Adipose tissue (tissue), 3 donors: ENCODE measurements around the gene POU2AF3. TPM values are rescaled to one million over a fixed set of nuclear protein-coding genes. Genes with fewer than 3 reads are reported as not detected.
"Not testable (repeated sequence)": the region's sequence is repeated elsewhere in the genome, so short reads cannot be mapped to it uniquely, and the experiment has no call there.

Experiments
- H3K27ac ChIP-seq: one replicate; pipeline ENCODE4 v1.5.1; 2013; ENCODE audit warnings: low read depth, low read length
- WGBS, 3 donors: extraction: QIAGEN DNeasy Blood & Tissue Kit; methylation state at CpG; one replicate each; pipeline ENCODE4 v1.1.7; 2013; 5-methylcytosine and 5-hydroxymethylcytosine counted together
- polyA plus RNA-seq, 3 donors: library from polyadenylated mRNA; stranded (reverse); fragments of 200-250 nt; gene quantifications; one replicate each; pipeline ENCODE4 v1.2.3, GENCODE V29; 2013
- donor health status: healthy with polysubstance abuse.
- donor health status: Bipolar disorder and iron deficiency.
- donor health status: healthy.

POU2AF3 gene
- polyA plus RNA-seq, 3 donors = 0.85 to 3.3 (median 1.5) TPM

- 95 to 96% (median 95%) methylated on average over 10 of the region's 10 CpGs for WGBS, 3 donors
Measured at GRCh38 chr11:111297696-111298095, 650 bp upstream of the POU2AF3 start.

DNA sequence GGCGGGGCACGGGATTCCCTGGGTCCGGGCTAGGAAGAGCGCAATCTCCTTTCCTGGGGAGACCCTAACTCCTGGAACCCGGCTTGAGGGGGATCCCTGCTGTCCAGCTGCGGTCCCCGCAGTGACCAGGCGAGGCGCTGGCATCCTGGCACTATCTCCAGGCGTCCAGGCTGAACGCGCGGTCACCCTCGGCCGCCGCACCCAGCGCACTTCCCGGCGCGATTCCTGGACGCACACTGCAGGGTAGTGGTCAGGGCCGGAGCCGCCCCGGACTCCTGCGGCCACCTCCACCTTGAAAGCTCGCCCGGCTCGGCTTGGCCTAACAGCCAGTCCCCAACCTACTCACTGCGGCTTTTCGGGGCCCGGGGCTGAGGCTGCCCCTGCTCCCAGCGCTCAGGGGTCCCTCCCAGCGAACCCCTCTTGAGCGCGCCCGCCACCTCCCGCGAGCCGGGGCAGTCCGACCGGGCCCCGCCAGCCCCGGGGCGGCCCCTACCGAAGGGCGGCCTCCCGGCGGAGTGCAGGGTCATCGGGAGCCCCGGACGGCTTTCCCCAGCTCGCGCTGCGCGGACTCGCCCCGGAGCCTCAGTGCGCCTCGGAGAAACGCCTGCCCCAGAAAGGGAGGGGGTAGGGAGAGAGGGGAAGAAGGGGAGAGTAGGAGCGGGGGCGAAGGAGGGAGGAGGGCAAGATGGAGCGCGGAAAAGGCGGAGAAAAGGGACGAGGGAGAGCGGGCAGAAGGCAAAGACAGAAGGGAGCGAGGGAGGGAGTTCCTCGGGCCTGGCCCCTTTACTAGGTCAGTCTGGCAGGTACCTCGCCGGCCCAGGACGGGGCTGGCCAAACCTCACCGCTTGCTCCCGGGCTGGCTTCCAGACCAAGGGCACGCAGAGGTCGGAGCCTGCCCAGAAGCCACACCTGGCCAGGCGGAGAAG is 1.0 kb downstream of the POU2AF3 start:
- WGBS, 3 donors = 0 to 2% (median 2%) methylated on average over 63 to 77 of the region's 77 CpGs
- H3K27ac ChIP-seq = no peak overlapping the region

More at GRCh38 chr11:111297696-111298095, 650 bp upstream of the POU2AF3 start:
- H3K27ac ChIP-seq = no peak overlapping the region

DNA sequence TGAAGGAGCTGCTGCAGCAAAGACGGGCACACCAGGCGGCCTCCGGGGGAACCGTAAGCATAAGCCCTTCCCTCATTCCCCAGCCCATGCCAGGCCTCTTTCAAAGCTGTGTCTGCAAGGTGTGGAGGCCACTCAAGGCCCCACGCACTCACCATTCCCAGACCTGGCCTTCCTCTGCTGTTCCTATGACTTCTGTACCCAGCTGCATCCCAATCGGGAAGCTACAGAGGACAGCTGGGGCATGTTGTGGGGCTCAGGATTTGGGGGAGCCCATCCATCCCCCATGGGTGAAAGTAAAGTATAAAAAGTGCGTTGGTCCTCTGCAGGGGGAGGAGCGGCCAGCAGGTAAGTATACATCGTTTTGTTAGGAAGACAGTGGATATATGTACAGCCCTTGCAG is 2.2 kb downstream of the POU2AF3 start:
- no peak overlapping the region for H3K27ac ChIP-seq
- 93 to 95% (median 94%) methylated on average over 9 of the region's 9 CpGs for WGBS, 3 donors

DNA sequence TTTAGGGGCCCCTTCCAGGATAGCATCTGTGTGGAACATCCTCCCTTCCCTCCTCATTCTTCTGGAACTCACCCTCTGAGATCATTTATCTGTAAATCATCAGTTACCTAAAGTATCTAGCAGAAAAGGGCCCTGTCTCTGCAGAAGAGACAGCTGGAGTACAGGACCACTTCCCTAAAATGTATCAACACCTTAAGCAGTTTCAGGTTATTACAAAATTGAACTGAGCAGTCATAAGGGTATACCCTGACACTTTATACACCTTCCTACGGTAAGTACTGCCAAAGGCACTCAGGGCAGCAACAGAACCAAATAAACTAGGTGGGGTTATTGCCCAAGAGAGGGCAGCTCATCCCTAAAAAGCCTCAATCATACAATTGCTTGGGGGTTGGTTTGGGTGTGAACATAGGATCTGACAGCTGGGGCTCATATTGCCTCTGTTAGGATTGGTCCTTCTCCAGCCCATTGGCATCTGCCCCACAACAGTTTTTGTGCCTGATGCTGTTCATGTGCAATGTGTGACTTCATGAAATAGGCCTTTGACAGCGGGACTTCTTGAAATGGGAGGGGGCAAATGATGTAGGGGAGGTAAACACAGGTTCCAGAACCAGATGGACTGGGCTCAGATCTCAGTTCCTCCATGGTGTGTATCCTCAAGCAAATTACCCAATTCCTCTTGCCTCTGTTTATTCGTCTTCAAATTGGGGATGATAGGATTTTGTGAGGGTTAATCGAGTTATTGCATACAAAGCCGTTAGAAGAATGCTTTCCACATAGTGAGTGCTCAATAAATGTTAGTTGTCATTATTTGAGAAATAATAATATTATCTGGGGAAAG is 2.9 kb downstream of the POU2AF3 start:
- 70 to 83% (median 73%) methylated on average over 5 of the region's 5 CpGs for WGBS, 3 donors
- H3K27ac ChIP-seq = no peak overlapping the region

DNA sequence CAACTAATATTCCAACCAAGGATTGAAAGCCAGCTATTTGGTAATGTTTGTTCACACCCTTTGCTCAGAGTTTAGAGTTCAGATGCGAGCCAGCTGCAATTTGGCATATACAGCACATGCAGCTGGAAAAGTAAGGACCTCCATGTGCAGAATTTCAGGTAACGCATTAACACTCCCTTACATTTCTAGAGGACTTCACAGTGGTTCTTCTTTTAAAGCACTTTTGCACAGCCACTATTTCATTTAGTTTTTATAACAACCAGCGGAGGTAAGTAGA is 3.4 kb downstream of the POU2AF3 start:
- no peak overlapping the region for H3K27ac ChIP-seq
- 51 to 85% (median 85%) methylated on average over 3 of the region's 3 CpGs for WGBS, 3 donors

DNA sequence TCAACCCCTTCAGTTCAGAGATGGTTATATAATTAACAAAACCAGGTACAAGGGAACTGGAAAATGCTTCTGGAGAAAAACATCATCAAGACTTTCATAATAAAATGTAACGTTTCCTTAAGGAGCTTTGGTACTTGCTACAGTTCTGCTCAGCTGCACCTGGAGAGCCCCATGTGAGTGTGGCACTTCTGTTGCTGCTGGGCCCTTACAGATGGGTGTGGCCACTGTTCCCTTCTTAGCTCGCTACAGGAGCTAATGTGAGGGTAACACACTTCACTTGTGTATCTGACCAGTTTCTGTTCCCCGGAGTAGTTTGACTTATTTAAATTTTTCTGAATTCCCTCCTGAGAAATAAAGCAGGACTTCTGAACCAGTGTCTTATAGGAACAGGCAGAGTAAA is 4.0 kb downstream of the POU2AF3 start:
- WGBS, 3 donors = 27 to 59% (median 58%) methylated on average over 3 of the region's 3 CpGs

DNA sequence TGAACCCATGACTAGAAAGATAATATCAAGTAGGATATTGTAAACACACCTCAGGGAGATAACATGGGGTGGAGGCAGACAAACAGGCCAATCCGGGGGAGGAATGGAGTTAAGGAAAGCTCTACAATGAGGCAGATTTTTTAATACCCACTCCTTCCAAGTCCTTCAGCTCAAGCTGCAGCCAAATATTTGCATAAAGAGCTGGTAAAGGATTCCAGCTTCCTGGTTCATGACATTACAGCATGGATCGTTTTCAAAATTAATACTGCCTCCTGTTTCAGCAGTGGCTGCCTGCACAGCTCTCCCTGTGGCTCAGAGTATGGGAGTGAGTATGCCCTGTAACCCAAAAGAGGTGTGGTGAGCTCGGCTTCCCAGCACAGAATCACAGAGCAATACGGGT is 5.1 kb downstream of the POU2AF3 start:
- no peak overlapping the region for H3K27ac ChIP-seq
- 17 to 47% (median 38%) methylated on average over 4 of the region's 4 CpGs for WGBS, 3 donors

More for the DNA sequence above, 4.0 kb downstream of the POU2AF3 start:
- no peak overlapping the region for H3K27ac ChIP-seq

GRCh38 chr11:111305162-111305802 is 6.9 kb downstream of the POU2AF3 start:
- 62 to 82% (median 76%) methylated on average over 5 of the region's 5 CpGs for WGBS, 3 donors

DNA sequence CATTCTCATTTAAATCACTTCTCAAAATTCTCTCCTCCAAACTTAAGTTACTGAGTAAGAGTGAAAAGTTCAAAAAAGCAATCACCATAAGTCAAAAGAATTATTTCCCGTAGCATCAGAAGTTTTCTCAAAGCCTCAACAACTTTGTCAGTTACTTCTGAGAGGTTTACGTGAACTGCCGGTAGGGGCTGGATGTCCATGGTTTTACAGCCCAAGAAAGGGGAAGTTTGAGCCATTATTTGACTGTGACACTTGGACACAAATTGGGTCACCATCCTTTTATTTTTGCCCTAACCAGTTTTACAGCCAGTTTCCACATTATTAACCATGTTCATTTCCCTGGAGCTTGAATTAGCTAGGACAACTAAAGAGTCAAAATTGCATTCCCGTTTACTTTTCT is 7.5 kb downstream of the POU2AF3 start:
- WGBS, 3 donors = 75 to 90% (median 78%) methylated on average over 4 of the region's 4 CpGs

More at GRCh38 chr11:111305162-111305802, 6.9 kb downstream of the POU2AF3 start:
- no peak overlapping the region for H3K27ac ChIP-seq

DNA sequence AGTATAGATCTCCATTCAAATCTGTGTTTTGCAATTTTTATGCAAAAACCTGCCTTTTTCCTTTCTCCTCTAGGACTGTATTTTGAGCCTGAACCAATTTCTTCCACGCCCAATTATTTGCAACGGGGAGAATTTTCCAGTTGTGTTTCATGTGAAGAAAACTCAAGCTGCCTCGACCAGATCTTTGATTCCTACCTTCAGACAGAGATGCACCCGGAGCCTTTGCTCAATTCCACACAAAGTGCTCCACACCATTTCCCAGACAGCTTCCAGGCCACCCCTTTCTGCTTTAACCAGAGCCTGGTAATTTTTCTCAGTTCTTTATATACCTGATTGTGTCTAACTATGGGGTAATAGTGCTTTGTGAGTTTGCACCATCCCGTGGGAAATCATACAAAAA is 8.0 kb downstream of the POU2AF3 start:
- WGBS, 3 donors = 84 to 90% (median 86%) methylated on average over 5 of the region's 5 CpGs
- H3K27ac ChIP-seq = no peak overlapping the region

More for the DNA sequence above, 7.5 kb downstream of the POU2AF3 start:
- no peak overlapping the region for H3K27ac ChIP-seq

- 79 to 81% (median 81%) methylated on average over 3 of the region's 3 CpGs for WGBS, 3 donors
- H3K27ac ChIP-seq = no peak overlapping the region
Measured at GRCh38 chr11:111307472-111308108, 9.2 kb downstream of the POU2AF3 start.

- H3K27ac ChIP-seq = no peak overlapping the region
- WGBS, 3 donors = 27 to 84% (median 81%) methylated on average over 7 of the region's 7 CpGs
Measured at GRCh38 chr11:111308140-111308539, 9.8 kb downstream of the POU2AF3 start.

- WGBS, 3 donors = 70 to 85% (median 79%) methylated on average over 5 of the region's 5 CpGs
- no peak overlapping the region for H3K27ac ChIP-seq
Measured at GRCh38 chr11:111309215-111309915, 11.0 kb downstream of the POU2AF3 start.

DNA sequence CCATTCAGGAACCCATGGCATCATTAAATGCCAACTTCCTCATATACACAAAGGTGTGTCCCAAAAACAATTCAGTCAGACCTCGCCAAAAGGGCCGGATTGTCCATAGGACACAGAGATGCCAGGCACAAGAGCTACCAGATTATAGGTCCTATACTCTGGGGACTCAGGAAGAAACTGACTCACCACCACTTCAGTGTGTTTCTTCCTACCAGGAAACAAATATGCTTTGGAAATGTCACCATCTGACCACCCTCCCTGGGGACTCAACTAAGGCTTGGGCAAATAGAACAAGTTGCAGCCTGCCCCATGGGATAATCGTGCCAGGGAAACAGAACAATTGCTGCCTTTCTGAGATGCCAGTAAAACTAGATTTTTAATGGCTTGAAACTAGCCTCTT is 11.7 kb downstream of the POU2AF3 start:
- H3K27ac ChIP-seq = no peak overlapping the region
- WGBS, 3 donors = 61 to 62% (median 62%) methylated on average over 3 of the region's 3 CpGs

GRCh38 chr11:111310723-111311122 is 12.4 kb downstream of the POU2AF3 start:
- H3K27ac ChIP-seq = no peak overlapping the region
- WGBS, 3 donors = 82 to 90% (median 83%) methylated on average over 6 of the region's 6 CpGs

DNA sequence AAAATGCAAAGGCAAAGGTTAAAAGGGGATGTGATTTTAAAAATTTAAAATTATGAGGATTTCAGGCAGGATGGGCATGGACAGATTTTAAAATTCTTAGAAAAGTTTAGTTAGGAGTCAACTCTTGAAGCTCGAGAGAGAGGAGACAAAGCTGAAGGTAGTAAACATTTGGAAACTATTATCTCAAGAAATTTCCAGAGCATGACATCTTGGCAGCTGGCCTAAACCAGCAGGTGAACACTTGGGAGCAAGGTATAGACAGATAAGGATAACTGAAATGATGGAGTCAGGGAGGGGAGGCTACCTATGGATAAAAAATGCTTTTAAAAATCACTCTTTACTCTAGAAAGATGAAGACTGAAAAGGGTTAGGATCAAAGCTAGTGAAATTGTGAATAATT is 13.7 kb downstream of the POU2AF3 start:
- H3K27ac ChIP-seq = no peak overlapping the region
- 36 to 84% (median 71%) methylated on average over 1 of the region's 1 CpG for WGBS, 3 donors

DNA sequence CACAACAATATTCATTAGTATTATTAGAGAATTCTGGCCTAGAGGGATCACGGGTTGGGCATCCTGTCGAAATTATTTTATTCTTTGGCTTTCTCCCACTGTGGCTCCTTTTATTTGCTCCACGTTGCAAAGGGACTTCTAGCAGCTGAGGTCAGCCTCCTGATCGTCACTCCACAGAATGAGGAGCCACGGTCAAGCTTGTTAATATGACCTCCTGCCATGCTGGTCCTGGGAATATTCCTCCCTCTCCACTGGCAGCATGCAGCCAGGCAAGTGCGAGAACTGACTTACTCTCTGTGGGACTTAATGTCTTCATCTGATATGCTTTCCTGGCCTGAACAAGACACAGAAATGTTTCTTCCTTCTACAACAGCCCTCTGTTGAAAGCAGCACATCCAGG is 20.9 kb downstream of the POU2AF3 start:
- no peak overlapping the region for H3K27ac ChIP-seq
- WGBS, 3 donors = 70 to 82% (median 76%) methylated on average over 6 of the region's 6 CpGs

DNA sequence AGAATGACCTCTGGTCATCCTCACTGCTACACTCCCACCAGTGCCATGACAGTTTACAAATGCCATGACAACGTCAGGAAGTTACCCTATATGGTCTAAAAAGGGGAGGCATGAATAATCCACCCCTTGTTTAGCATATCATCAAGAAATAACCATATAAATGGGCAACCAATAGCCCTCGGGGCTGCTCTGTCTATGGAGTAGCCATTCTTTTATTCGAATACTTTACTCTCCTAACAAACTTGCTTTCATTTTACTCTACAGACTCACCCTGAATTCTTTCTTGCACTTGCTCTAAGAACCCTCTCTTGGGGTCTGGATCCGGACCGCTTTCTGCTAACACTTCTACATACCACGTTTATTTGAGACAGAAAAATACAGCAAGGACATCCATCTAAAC is 21.9 kb downstream of the POU2AF3 start:
- WGBS, 3 donors = 83 to 86% (median 85%) methylated on average over 6 of the region's 6 CpGs
- H3K27ac ChIP-seq = not testable (repeated sequence)
